ENCODE data around the gene RASSF8. TPM values are rescaled to one million over a fixed set of nuclear protein-coding genes. Genes with fewer than 3 reads are reported as not detected.

The RASSF8 gene
- total and polyA plus RNA-seq, 2 donors from 2014 or later, result 12.0 to 52.8 TPM

DNA sequence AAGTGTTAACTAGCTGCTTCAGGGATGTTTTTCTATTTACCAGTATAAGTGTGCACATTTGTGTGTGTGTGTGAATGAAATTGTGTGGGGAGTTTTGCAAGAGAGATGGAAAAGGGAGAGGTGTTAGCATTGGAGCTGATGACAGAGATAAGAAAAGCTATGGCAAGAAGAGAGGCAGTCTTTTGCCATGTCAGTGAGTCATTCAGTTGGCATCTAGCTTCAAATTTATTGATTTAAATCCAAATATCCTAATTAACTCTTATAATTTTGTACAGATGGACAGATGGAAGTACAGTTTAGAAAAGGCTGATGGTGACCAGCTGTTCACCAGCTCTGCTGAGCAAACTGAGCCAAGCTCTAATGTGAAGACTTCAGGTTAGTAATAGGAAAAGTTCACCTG, 169.7 kb downstream of the RASSF8 start:
- FAIRE-seq (no peak), DNase-seq (no peak)
- Histone ChIP-seq H3K27ac (ENCODE audit: low read depth in 2 of 2, low read length in 2 of 2) (no peak overlapping the region), H3K4me1 (ENCODE audit: control insufficient read depth in 2 of 3, insufficient read depth in 2 of 3, low read depth in 1 of 3, low read length in 3 of 3) (peaks cover 3 to 11% (median 4%) of the 10 kb centered on the region in 3 donors), H3K36me3 (ENCODE audit: control insufficient read depth in 2 of 3, insufficient read depth in 3 of 3, low read length in 3 of 3) (no peaks in the 10 kb centered on the region), H3K9ac (ENCODE audit: low read length in 3 of 3) (no peak overlapping the region), H3K27me3 (ENCODE audit: control insufficient read depth, insufficient read depth, low read length) (peaks cover 31% of the 10 kb centered on the region), H3K4me3 (ENCODE audit: low read length in 3 of 3) (no peak overlapping the region), H3K9me3 (ENCODE audit: control insufficient read depth in 2 of 3, insufficient read depth in 1 of 3, low read length in 3 of 3) (no peaks in the 10 kb centered on the region)
- TF ChIP-seq, protein P1, sequence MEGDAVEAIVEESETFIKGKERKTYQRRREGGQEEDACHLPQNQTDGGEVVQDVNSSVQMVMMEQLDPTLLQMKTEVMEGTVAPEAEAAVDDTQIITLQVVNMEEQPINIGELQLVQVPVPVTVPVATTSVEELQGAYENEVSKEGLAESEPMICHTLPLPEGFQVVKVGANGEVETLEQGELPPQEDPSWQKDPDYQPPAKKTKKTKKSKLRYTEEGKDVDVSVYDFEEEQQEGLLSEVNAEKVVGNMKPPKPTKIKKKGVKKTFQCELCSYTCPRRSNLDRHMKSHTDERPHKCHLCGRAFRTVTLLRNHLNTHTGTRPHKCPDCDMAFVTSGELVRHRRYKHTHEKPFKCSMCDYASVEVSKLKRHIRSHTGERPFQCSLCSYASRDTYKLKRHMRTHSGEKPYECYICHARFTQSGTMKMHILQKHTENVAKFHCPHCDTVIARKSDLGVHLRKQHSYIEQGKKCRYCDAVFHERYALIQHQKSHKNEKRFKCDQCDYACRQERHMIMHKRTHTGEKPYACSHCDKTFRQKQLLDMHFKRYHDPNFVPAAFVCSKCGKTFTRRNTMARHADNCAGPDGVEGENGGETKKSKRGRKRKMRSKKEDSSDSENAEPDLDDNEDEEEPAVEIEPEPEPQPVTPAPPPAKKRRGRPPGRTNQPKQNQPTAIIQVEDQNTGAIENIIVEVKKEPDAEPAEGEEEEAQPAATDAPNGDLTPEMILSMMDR (IDR thresholded peaks at IDR 0.05; ENCODE audit: borderline replicate concordance, extremely low read depth, insufficient read depth), result no peak
- intact Hi-C loops (cut with DNase I), result no loop called here

Other genes starting within 250 kb of the RASSF8 start
- 34.3 TPM for gene BHLHE41, start 166.4 kb downstream of the RASSF8 start, total RNA-seq
- gene BHLHE41, start 166.4 kb downstream of the RASSF8 start, polyA plus RNA-seq (ENCODE audit: insufficient read depth, low read depth, low replicate concordance), result 2.2 TPM
- gene SSPN, start 236.9 kb downstream of the RASSF8 start, total RNA-seq, result 17.8 TPM
- gene SSPN, start 236.9 kb downstream of the RASSF8 start, polyA plus RNA-seq (ENCODE audit: insufficient read depth, low read depth, low replicate concordance), result 3.2 TPM

Data from kidney (tissue), 14 donors.